SW480 (cell line): ENCODE results near the gene ACACA.

Source experiments
- DNase-seq: peaks from one replicate; pipeline ENCODE4 v3.0.0-alpha.2; 2016; ENCODE audit warnings: low spot score

ACACA gene

DNA sequence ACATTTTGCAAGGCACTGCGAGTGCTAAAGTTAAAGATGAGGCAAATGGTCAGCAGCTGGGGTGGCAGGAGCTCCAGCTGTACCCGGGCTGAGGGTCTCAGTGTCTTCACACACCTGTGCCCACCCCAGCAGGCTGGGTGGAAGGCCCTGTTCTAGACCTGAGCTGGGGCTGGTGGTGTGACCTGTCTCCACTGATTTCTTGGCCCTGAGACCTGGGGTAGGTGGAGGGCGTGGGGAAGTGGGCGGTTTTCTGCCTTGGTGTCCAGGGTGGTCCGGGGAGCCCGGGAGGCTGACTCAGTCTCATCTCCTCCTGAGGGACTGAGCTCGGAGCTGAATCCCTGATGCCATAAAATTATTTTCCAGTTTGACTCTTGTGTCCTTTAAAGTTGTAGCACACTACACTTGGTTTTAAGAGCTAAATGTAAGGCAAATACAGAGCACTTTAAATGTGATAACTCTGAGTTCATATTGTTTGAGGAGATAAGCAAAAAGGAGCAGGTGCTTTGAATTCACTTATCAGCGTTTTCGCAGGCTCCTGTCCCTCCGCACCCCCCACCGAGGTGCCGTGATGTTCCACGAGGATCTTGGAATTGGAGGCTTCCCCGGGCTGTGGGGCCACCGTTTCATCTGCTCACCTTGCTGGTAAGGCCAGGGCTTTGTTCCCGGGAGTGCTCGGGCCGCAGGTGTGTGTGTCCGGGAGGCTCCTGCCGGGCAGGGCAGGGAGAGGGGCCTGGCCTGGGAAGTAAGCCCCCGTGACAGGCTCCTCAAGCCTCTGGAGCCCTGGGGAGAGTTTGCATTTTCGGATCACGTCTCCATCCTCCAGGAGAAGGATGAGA lies 340.9 kb downstream of the ACACA start:
- no peak for DNase-seq

DNA sequence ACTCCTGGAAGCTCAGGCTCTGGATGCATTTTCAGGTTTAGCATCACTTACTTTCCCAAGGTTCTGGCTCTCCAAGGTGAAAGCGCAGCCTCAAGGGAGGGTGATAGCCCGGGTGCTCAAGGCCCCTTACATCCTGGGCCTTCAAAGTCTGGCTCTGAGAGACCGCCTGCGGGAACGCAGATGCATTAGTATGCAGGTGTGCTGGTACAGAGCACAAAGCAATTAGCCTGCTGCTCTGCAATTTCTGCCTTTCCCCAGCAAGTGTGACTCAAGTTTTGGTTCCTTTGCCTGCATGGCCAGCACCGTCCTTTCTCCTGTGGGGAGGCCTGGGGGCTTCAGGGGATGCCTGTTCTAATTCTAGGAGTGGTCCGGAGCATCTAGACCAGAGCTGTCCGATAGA lies 341.7 kb downstream of the ACACA start:
- DNase-seq: no peak

DNA sequence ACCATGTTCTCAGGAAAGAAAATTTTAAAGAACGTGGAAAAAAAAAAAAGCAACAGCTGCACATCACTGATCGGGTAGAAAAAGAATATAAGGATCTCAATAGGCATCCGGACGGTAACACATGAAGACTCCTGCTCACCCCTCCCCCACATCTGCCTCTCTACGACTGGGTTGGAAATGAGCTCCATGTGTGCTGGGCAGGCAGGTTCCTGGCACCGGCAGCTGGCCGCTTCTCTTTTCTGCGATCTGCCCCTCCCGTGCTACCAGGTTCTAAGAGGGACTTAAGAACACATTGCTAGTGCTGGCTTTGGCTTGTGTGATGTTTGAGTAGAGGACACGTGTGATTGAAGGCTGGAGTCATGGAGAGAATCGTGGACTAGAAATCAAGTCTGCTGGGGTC lies 342.4 kb downstream of the ACACA start:
- DNase-seq: no peak

DNA sequence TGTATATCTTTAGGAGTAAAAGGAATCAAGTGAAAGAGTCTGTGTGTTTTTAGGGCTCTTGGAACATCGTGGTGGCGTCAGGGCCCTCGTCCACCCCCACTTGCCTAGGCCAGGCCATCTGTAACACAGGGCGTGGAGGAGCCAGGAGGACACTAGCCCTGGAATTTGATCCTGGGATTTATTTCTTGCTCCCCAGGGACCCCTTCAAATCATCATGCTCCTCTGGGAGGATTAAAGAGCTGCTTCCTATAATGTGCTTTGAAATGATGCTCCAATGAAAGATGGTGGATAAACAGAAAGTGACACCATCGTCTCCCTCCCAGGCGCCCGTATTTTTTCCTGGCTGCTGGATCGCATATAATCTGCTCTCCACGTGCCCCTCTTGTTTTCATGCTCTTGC lies 344.6 kb downstream of the ACACA start:
- DNase-seq: no peak

DNA sequence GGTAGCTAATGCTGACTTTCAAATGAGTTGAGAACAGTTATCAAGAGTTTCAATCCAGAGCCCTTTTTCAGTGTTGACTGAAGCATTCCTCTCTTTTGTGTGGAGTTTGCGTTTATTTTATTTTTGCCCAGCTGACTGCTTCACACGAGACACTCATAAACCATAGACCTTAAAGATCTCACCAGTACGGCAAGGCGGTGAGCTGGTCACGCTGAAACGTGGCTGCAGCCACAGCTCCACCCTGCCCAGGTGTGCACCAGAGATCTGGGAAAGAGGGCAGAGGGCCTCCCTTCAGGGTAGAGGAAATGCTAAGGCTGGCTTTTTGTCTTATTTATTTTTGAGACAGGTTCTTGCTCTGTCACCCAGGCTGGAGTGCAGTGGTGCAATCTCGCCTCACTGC lies 345.7 kb downstream of the ACACA start:
- no peak for DNase-seq

DNA sequence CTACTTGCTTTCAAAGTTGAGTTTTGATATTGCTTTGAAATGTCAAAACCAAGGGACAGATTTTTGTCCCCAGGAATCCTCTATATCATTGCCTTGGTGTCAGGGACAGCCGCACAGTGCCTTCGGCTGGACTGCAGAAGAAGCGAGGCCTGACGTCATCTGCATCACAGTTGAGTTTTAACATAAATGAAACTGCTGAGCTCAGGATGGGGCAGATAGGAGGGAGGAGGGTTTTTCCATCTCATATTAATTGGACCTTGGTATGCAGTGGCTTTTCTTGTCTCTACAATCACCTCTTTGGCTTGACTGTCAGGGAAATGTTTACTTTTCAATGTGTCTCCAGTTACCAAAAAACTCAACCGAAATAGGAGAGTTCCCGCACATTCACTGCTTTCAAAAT lies 346.5 kb downstream of the ACACA start:
- DNase-seq: no peak

DNA sequence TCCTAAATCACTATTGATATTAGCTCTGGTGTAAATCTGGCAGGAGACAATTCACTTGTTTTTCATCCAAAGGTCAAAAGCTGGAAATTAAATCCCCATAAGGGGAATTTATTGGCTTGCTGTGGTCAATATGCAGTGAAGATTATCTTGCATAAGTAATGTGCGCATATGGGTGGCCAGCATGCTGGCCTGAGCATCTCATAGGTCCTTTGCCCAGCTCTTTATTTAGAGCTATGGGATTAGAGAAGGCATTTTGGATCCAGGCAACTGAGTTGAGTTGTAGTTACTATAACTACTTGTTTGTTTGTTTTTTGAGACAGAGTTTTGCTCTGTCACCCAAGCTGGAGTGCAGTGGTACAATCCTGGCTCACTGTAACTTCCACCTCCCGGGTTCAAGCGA lies 347.1 kb downstream of the ACACA start:
- no peak for DNase-seq

DNA sequence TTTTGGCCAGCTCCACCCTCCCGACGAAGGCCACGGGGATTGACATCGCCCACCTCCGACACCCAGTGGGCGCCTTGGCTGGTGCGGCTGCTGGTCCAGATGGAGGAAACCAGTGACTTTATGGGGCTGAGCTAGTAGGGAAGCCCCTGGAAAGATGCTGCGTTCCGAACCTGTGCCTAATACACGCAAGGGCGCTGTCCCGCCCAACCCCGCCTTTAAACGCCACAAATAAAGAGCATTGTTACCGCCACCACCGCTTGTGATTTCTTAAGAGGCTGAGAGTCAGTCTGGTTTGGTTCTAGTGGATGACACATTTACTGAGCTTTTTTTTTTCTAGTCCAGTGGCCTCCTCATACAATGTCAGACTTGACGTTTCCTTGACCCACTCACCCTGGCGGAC lies 350.0 kb downstream of the ACACA start:
- DNase-seq: no peak

DNA sequence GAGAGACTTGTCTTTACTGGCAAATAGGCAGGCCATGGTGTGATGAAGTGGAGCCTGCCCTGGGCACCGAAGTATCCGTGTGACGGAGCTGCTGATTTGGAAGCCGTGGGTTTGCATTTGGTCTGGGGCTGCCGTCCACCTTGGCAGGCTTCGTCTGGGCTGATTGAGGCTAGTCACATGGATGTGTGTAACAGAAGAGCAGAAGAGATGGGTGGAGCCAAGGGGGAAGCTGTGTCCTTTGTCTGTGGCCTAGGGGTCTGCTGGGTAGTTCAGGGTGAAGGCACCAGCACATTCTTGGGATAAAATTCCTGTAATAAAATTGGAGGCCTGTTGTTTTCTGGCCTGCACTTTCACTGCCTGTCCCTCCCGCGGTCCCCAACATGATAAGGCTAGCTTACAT lies 351.7 kb downstream of the ACACA start:
- DNase-seq: no peak

DNA sequence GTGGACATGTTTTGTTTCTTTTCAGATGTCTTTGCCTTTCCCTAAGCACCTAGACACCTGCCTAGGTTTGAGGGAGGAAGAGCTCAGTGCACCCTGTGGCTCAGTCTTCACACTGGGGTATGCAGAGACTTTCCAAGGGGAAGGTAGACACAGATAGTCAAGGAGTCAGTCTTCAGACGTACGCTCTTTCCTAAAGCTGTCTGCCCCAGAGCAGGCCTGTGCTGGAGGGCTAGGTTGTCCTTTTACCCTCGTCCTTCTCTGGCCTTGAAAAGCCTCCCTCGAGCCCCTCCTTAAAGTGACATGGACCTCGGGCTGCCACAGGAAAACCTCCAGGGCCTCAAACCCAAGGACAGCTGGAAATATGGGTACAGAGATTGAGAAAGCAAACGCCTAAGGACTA lies 354.2 kb downstream of the ACACA start:
- DNase-seq: no peak

DNA sequence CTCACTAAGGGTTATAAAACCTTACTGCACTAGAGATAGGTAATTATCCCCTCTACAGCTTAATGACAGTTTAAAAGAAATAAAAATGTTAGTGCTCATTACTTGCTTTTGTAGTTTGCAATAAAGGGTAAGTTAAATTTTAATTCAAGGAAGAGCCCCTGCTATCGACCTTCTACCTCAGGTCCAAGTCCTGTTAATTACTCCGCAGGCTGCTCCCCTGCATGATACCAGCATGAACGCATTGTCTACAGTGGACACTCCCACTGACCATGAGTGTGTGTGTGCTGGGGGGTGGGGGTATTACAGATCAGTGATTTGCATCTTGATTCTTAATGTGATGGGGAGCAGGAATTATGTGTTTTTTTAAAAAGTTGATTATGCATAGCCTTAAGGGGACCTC lies 354.8 kb downstream of the ACACA start:
- no peak for DNase-seq

DNA sequence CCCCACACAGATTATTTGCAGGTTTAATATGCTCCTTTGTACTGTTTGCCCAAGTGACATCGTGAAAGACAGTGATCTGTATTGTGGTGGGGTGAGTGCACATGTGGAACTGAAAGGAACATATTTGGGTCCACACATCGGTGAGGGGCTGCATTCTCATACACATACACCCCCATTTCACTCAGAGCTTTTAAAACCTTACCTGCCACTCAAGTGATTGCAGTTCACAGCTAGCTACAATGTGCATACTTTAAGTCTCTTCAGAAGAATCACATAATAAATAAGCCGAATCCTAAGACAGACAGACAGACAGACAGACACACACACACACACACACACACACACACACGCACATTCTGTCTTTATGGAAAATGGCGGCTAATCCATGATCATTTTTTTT lies 355.3 kb downstream of the ACACA start:
- no peak for DNase-seq

DNA sequence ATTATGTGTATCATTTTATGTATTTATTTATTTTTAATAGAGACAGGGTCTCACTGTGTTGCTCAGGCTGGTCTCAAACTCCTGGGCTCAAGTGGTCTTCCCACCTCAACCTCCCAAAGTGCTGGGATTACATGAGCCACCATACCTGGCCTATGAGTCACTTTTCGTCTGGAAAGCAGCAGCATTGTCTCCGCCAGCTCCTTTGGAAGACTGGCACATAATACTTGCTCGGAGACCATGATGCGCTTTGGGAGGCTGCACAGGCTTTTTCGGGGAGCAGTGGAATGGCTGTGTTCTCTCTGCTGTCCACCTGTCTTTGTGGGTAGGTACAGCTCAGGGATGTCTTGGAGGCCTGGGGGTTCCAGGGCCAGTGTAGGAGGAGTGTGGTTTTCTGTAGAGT lies 355.7 kb downstream of the ACACA start:
- no peak for DNase-seq

DNA sequence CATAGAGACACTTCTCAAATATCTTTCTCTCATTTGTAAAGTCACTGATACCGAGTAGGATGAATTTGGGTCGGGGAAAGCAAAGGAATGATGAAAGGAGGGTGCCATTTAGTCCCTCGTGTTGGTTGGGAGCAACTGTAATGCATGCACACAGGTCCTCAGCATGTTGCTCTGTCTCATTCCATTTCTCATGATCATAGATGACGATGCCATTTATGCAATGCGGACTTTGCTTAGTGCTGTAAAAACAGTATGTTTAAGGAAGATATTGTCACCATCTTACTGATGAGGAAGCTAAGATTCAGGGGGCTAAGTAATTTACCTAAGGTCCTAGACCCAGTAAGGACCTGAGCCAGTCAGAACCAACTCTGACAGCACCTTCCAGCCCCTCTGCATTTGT lies 357.8 kb downstream of the ACACA start:
- no peak for DNase-seq

DNA sequence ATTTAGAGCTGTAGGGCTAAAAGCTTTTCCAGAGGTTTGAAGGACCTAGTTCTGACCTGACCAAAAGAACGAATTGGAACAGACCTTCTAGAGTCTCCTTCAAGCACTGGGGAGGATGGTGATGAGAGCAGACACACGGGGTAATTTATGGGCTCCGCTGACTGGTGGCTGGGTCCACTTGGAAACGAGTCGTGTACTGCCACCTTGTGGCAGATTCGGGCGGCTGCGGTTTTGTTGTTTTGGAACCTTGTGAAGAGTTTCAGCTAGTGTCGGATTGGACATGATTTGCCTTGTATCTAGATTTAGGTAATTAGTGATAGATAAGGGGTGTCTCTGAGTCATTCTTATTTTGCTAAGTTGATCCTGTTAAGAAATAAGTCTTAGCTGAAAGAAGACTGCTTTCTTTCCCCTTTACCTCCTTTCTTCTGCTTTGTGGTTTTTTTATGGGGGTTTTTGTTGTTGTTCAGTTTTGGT lies 359.0 kb downstream of the ACACA start:
- DNase-seq: peak; percentile 77

DNA sequence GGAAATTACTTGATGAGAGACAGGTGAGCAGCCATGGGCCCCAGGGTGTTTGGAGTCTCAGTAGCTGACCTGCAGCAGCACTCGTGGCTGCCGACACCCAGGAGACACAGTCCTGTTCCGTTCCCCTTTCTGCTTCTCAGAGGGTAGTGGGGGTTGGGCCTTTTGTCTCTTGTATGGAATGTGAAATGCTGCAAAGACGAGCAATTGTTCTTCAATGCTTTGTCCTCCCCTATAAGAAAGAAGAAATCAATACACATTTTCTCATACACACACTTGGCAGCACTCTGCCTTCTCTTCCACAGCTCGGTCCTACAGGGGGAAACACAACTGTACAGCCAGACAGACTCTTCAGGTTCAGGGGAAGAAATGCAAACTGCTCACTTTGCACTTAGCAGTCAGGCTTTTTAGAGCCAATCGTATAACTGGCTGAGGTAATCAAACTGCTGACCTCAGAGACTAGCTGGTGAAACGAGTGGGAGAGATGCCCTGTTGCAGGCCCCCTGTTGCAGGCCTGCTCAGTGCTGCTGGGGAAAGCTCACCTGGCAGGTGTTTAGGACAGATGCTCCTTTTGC lies 361.2 kb downstream of the ACACA start:
- no peak for DNase-seq

DNA sequence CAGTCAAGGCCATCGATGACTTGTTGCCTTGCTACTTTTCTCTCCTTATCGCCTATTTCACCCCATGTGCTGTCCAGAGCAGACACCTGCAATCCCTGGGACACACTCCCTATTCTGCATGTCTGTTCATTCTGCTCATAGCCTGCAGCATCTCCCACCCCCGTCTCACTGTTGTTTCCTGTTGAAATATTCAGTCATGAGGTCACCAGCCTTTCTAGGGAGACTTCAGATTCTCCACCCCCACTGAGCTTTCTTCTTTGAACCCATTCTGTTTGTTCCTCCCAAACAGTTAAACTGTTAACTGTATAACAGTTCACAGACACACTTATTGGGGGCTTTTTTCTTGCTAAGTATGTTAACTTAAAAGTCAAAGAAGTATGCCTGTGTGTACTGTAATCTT lies 363.4 kb downstream of the ACACA start:
- no peak for DNase-seq

DNA sequence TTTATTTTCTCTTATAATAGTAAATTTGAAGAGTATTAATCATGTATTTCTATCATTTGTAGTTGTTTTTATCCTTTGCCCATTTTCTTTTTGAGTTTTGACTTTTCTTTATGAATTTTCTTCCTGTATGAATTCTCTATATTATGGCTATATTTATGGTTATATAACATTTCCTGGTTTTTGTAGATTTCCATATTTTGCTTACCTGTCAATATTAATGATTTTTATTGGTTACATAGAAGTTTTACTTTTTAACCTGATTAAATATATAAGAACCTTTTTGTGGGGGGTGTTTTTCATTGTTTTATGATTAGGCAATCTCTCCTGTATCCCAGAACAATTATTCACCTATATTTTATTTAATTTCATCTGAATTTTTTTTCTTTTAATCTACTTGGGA lies 364.7 kb downstream of the ACACA start:
- DNase-seq: no peak

DNA sequence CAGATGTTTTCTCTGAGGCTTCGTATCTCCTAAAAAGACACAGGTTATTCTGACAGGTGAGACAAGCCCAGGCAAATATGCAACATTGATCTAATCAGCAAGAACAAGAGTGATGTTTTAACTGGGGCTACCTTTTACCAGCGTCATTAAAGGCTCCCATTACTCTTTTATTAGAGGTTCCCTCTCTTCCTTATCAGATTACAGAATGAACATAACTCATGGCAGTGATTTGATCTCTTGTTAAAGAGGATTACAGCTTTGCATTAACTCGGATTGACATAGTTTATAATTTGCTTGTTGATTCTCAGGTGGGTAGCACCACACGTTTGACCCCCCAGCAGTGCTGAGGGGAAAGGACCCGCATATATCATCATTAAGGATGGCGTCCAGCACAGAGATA lies 367.4 kb downstream of the ACACA start:
- DNase-seq: no peak

DNA sequence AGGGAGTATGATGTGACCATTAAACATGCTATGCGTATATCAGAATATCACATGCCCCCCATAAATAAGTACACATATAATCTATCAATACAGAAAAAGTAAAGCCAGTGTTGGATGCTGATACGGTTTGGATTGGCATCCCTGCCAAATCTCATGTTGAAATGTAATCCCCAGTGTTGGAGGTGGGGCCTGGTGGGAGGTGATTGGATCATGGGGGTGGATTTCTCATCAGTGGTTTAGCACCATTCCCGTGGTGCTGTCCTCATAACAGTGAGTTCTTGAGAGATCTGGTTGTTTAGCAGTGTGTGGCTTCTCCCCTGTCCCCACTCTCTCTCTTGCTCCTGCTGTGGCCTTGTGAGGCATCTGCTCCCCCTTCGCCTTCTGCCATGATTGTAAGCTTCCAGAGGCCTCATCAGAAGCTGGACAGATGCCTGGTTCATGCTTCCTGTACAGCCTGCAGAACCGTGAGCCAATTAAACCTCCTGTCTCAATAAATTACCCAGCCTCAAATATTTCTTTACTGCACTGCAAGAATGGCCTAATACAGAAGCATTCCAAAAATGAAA lies 369.0 kb downstream of the ACACA start:
- no peak for DNase-seq
